GM12878 (cell line): ENCODE data around the gene COL8A2. TPM values are rescaled to one million over a fixed set of nuclear protein-coding genes. Genes with fewer than 3 reads are reported as not detected.

Experiments used
- ATAC-seq: fragments of 200-7000 bp; cut with Tn5 transposase; 3 replicates; pipeline ENCODE4 v1.9.1; 2020; ENCODE audit warnings: mild to moderate bottlenecking, moderate library complexity
- BruUV-seq: library from RNA; stranded (reverse); fragments of 400-500 nt; replicated peaks from 2 replicates; lab custom pipeline; 2021; lab: Mats Ljungman, UMichigan
- CTCF ChIA-PET: fragments of 300-600 bp; sonication (Branson Sonifier 250); formaldehyde crosslinking; extraction: SDS; loops from one replicate; lab custom pipeline; 2021; ENCODE audit warnings: inconsistent platforms; lab: Yijun Ruan, JAX
- POLR2A ChIA-PET: fragments of 350-600 bp; formaldehyde crosslinking; extraction: SDS; loops from one replicate; lab custom pipeline; 2021; ENCODE audit warnings: inconsistent platforms; lab: Charles Lee
- RAD21 ChIA-PET: fragments of 300-600 bp; sonication (Branson Sonifier 250); formaldehyde crosslinking; loops from one replicate; lab custom pipeline; 2023; ENCODE audit warnings: antibody characterized with exemption; ENCODE audit not compliant: unreplicated experiment; lab: Charles Lee
- SMC1A ChIA-PET: fragments of 300-600 bp; sonication (Branson Sonifier 250); formaldehyde crosslinking; loops from one replicate; lab custom pipeline; 2023; ENCODE audit not compliant: unreplicated experiment, uncharacterized antibody; lab: Charles Lee
- DNase-seq: peaks from one replicate; pipeline ENCODE4 v3.0.0-alpha.2; 2011; ENCODE audit warnings: low read depth, low spot score
- FAIRE-seq: peaks from 3 replicates; lab custom pipeline; 2011; peaks lifted over from hg19 to GRCh38; lab: Jason Lieb, UNC
- H2AFZ ChIP-seq: 2 replicates; pipeline ENCODE4 v1.6.0; 2011; ENCODE audit warnings: low read depth, low read length, control low read depth; ENCODE audit not compliant: control insufficient read depth
- H3K27ac ChIP-seq: 2 replicates; pipeline ENCODE4 v1.5.1; 2011; ENCODE audit warnings: control low read depth; ENCODE audit not compliant: control insufficient read depth, insufficient read depth
- H3K27me3 ChIP-seq, 2 experiments: replicated peaks in 1 of 2; 2 replicates each; pipeline versions ENCODE4 v1.6.0 to v1.6.1; 2011; ENCODE audit warnings: low read length in 1 of 2; ENCODE audit not compliant: control insufficient read depth in 2 of 2, insufficient read depth in 2 of 2
- H3K36me3 ChIP-seq, 2 experiments: 2 replicates each; pipeline ENCODE4 v1.5.1; 2011; ENCODE audit warnings: low read length in 1 of 2; ENCODE audit not compliant: control insufficient read depth in 2 of 2, insufficient read depth in 2 of 2
- H3K4me1 ChIP-seq: 2 replicates; pipeline ENCODE4 v1.6.1; 2011; ENCODE audit warnings: mild to moderate bottlenecking, low read length, moderate library complexity, mixed read lengths; ENCODE audit not compliant: control insufficient read depth, insufficient read depth
- H3K4me2 ChIP-seq: 2 replicates; pipeline ENCODE4 v1.6.0; 2011; ENCODE audit warnings: control low read depth; ENCODE audit not compliant: control insufficient read depth, insufficient read depth
- H3K4me3 ChIP-seq: fragments of 200-600 bp; sonication (generic); 2 replicates; pipeline ENCODE4 v1.5.1; 2016
- H3K79me2 ChIP-seq: 2 replicates; pipeline ENCODE4 v1.6.0; 2011; ENCODE audit warnings: low read length; ENCODE audit not compliant: control insufficient read depth, insufficient read depth
- H3K9ac ChIP-seq: 2 replicates; pipeline ENCODE4 v1.8.0; 2011; ENCODE audit warnings: low read length, control low read depth, mixed read lengths; ENCODE audit not compliant: control insufficient read depth, insufficient read depth
- H3K9me3 ChIP-seq: replicated peaks from 3 replicates; pipeline ENCODE4 v1.5.1; 2011; ENCODE audit warnings: mild to moderate bottlenecking, low read length; ENCODE audit not compliant: control insufficient read depth, insufficient read depth
- H4K20me1 ChIP-seq: 2 replicates; pipeline ENCODE4 v1.6.0; 2011; ENCODE audit not compliant: control insufficient read depth, insufficient read depth
- BACH1 ChIP-seq: fragments of 450-650 bp; IDR thresholded peaks from 2 replicates; pipeline ENCODE4 v1.6.1; 2017; ENCODE audit warnings: mild to moderate bottlenecking, borderline replicate concordance
- CHD2 ChIP-seq: IDR thresholded peaks from 2 replicates; pipeline ENCODE4 v1.6.1; 2011; ENCODE audit warnings: low read depth, low read length, improper control_type of control experiment, borderline replicate concordance
- EED ChIP-seq: sonication (generic); IDR thresholded peaks from 2 replicates; pipeline ENCODE4 v1.6.1; 2016; ENCODE audit warnings: antibody characterized with exemption, low read depth
- FOXK2 ChIP-seq: fragments of 450-650 bp; IDR thresholded peaks from 2 replicates; pipeline ENCODE4 v1.6.1; 2017; ENCODE audit warnings: mild to moderate bottlenecking, moderate library complexity
- IKZF1 ChIP-seq: fragments of 450-650 bp; conservative IDR thresholded peaks from 2 replicates; pipeline ENCODE4 v1.6.1; 2017; ENCODE audit warnings: antibody characterized with exemption, mild to moderate bottlenecking
- MYB ChIP-seq: fragments of 150-350 bp; IDR thresholded peaks from 2 replicates; pipeline ENCODE4 v1.6.1; 2014; ENCODE audit warnings: mild to moderate bottlenecking, low read depth, low read length, borderline replicate concordance
- MYC ChIP-seq: IDR thresholded peaks from 2 replicates; pipeline ENCODE4 v1.6.1; 2011; ENCODE audit warnings: mild to moderate bottlenecking, low read length, moderate library complexity, inconsistent platforms; ENCODE audit not compliant: insufficient read depth, insufficient replicate concordance, insufficient read length, severe bottlenecking
- NR2F1 ChIP-seq: fragments of 450-650 bp; conservative IDR thresholded peaks from 2 replicates; pipeline ENCODE4 v1.6.1; 2017; ENCODE audit warnings: mild to moderate bottlenecking
- POLR2AphosphoS5 ChIP-seq: IDR thresholded peaks from 2 replicates; pipeline ENCODE4 v1.6.1; 2011; ENCODE audit warnings: mild to moderate bottlenecking, low read length, inconsistent platforms
- RB1 ChIP-seq: fragments of 450-650 bp; formaldehyde crosslinking; IDR thresholded peaks from 2 replicates; pipeline ENCODE4 v1.6.1; 2017; ENCODE audit warnings: mild to moderate bottlenecking, borderline replicate concordance
- RELA ChIP-seq: fragments of 450-650 bp; IDR thresholded peaks from 2 replicates; pipeline ENCODE4 v1.8.0; 2014; ENCODE audit warnings: borderline replicate concordance; ENCODE audit not compliant: partially characterized antibody
- RFX5 ChIP-seq: IDR thresholded peaks from 2 replicates; pipeline ENCODE4 v1.6.1; 2011; ENCODE audit warnings: low read depth, low read length, improper control_type of control experiment
- SMAD1 ChIP-seq: fragments of 450-650 bp; IDR thresholded peaks from 2 replicates; pipeline ENCODE4 v1.6.1; 2018; ENCODE audit warnings: mild to moderate bottlenecking, low read depth; ENCODE audit not compliant: partially characterized antibody
- SPI1 ChIP-seq: IDR thresholded peaks from 2 replicates; pipeline ENCODE4 v1.6.1; 2011; ENCODE audit warnings: low read depth, mild to moderate bottlenecking, low read length, moderate library complexity, borderline replicate concordance; ENCODE audit not compliant: insufficient read depth
- SREBF1 ChIP-seq: IDR thresholded peaks from 2 replicates; pipeline ENCODE4 v1.6.1; 2012; ENCODE audit warnings: mild to moderate bottlenecking, low read length
- SRF ChIP-seq, 2 experiments: IDR thresholded peaks; 2 replicates each; pipeline ENCODE4 v1.6.1; 2011; ENCODE audit warnings: low read depth in 2 of 2, low read length in 2 of 2, mild to moderate bottlenecking in 1 of 2, moderate library complexity in 1 of 2
- STAT1 ChIP-seq: fragments of 450-650 bp; conservative IDR thresholded peaks from 2 replicates; pipeline ENCODE4 v1.6.1; 2014; ENCODE audit warnings: antibody characterized with exemption, mild to moderate bottlenecking
- TCF12 ChIP-seq: IDR thresholded peaks from 2 replicates; pipeline ENCODE4 v1.6.1; 2011; ENCODE audit warnings: low read depth, mild to moderate bottlenecking, low read length
- WGBS: methylation state at CpG from one replicate; pipeline ENCODE4 v1.1.6; 2016; ENCODE audit warnings: low lambda C conversion rate; ENCODE audit not compliant: insufficient replicate concordance, insufficient coverage; ENCODE audit errors: missing lambda C conversion rate; 5-methylcytosine and 5-hydroxymethylcytosine counted together
- in situ Hi-C: fragments of 300-500 bp; cut with MboI; formaldehyde crosslinking; loops from 9 replicates; pipeline ENCODE4 v1.14.3; 2018; ENCODE audit warnings: mixed read lengths
- intact Hi-C: fragments of 100-400 bp; cut with micrococcal nuclease; formaldehyde crosslinking; loops from one replicate; pipeline ENCODE4 v1.14.2; 2022; ENCODE audit not compliant: unreplicated experiment
- polyA plus RNA-seq, 11 experiments: library from polyadenylated mRNA; depleted of rRNA in 4 of 11; unstranded in 6 of 11; stranded (reverse) in 5 of 11; fragments of >200 nt; fragmentation: Nextera tagmentation in 4 of 11; fragmentation: Illumina TruSeq in 1 of 11; extraction: Ambion mirVana in 4 of 11; extraction: Trizol in 1 of 11; gene quantifications; 1 replicate in 1 of 11; 2 replicates in 10 of 11; pipeline versions ENCODE4 v1.2.1 to v1.2.3, GENCODE V29; 2011 to 2016; ENCODE audit warnings: inconsistent platforms in 2 of 11, missing spikeins in 2 of 11, low read depth in 1 of 11
- total RNA-seq, 4 experiments: library from RNA; depleted of rRNA in 3 of 4; stranded (reverse); fragments of >200 nt in 3 of 4; fragmentation: Illumina TruSeq in 1 of 4; extraction: Trizol in 1 of 4; gene quantifications; 2 replicates each; pipeline versions ENCODE4 v1.2.1 to v1.2.3, GENCODE V29; 2013 to 2021

Gene COL8A2
- total and polyA plus RNA-seq, 10 of the 15 experiments (the other 5 are each of a cell fraction or from before 2014, with no cell fraction given), result 0.01 TPM; not detected in 9

- in situ Hi-C loops, result loop anchor here (5.0 kb wide), 1 partner anchor 134 kb away; no protein-coding TSS in a partner anchor
- intact Hi-C loops, result loop anchor here (10.0 kb wide), 1 partner anchor 231 kb away; the partner anchor contains the start of gene STK40
- 100% methylated on average over 6 of the region's 6 CpGs for WGBS
Observed at GRCh38 chr1:36153476-36153875, 28.5 kb upstream of the COL8A2 start.

DNA sequence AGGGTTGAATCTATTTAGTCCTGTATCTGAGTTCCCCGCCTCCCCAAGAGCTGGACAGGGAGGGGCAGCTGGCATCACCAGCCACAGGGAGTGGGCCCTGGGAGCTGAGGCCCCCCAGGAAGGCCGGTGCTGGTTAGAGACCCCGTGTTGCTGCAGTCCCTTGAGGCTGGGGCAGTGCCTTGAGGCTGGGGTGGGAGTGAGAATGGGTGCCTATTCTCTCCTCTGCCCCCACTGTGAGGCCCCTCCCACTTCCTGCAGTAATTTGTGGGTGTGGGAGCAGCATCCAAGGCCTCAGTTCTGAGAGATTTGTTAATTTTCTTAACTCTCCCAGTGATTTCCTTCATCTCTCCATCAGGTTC is 26.8 kb upstream of the COL8A2 start:
- in situ Hi-C loops (loop anchor here (5.0 kb wide), 1 partner anchor 135 kb away; no protein-coding TSS in a partner anchor), intact Hi-C loops (loop anchor here (10.0 kb wide), 1 partner anchor 233 kb away; the partner anchor contains the start of gene STK40)
- ChIA-PET SMC1A (interaction anchor here (0.8 to 5.9 kb wide), 7 partner anchors 11 to 155 kb away, joined by 3 to 135 read pairs (median 40); partner anchors contain the start of gene THRAP3), RAD21 (interaction anchor here (3.2 to 5.5 kb wide), 4 partner anchors 10 to 134 kb away, joined by 54 to 147 read pairs (median 104); partner anchors contain the start of gene THRAP3), CTCF (interaction anchor here (0.8 to 10.2 kb wide), 6 partner anchors 10 to 267 kb away, joined by 3 to 262 read pairs (median 54); no protein-coding TSS in a partner anchor), POLR2A (interaction anchor here (0.6 to 4.0 kb wide), 6 partner anchors 10 to 234 kb away, joined by 3 to 86 read pairs (median 14); partner anchors contain the start of genes STK40 and THRAP3)
- Histone ChIP-seq H4K20me1 (no peaks in the 10 kb centered on the region), H2AFZ (peak overlapping the region; percentile 56), H3K4me2 (peak overlapping the region; percentile 65), H3K27me3 (no peaks in the 10 kb centered on the region), H3K9me3 (no peaks in the 10 kb centered on the region), H3K27ac (peak overlapping the region; percentile 77), H3K36me3 (no peaks in the 10 kb centered on the region), H3K9ac (0 out of 2 replicates have a peak overlapping the region, but pooled peaks have one; percentile 18), H3K4me1 (peaks cover 31% of the 10 kb centered on the region), H3K79me2 (peaks cover 35% of the 10 kb centered on the region), H3K4me3 (peak overlapping the region; percentile 35; the same call in 1 of the 2 replicates)
- DNase-seq (no peak), ATAC-seq (no peak), FAIRE-seq (no peak)
- 38% methylated on average over 3 of the region's 3 CpGs for WGBS
- BruUV-seq, result no TSS peak
- TF ChIP-seq RELA (no peak), SPI1 (no peak), EED (peak; percentile 42; the same call in 1 of the 2 replicates), RFX5 (no peak), BACH1 (no peak), STAT1 (no peak), SRF (IDR thresholded peaks at IDR 0.05; ENCODE audit: low read depth in 2 of 2, low read length in 2 of 2) (no peak), NR2F1 (no peak), IKZF1 (peak; percentile 34; the same call in 1 of the 2 replicates), SMAD1 (no peak), FOXK2 (no peak), TCF12 (no peak), CHD2 (0 out of 2 replicates have a peak, but pooled peaks have one; percentile 24), RB1 (no peak), MYC (no peak), POLR2AphosphoS5 (0 out of 2 replicates have a peak, but pooled peaks have one; percentile 30)

More at GRCh38 chr1:36153476-36153875, 28.5 kb upstream of the COL8A2 start:
- Histone ChIP-seq H3K9ac (no peak overlapping the region), H3K4me1 (peaks cover 40% of the 10 kb centered on the region), H4K20me1 (no peaks in the 10 kb centered on the region; the same call in 1 of the 2 replicates), H3K4me2 (no peak overlapping the region)
- no TSS peak for BruUV-seq
- ChIA-PET POLR2A (interaction anchor here (0.6 to 1.0 kb wide), 4 partner anchors 10 to 71 kb away, joined by 3 to 12 read pairs (median 4); partner anchors contain the start of gene THRAP3), CTCF (interaction anchor here (5.7 to 10.2 kb wide), 2 partner anchors 36 to 133 kb away, joined by 89 to 262 read pairs; no protein-coding TSS in a partner anchor)
- FAIRE-seq, result no peak
- no peak for TF ChIP-seq SREBF1
- TF ChIP-seq MYB, result no peak
- TF ChIP-seq, all 136 proteins: peak for 0
- Histone ChIP-seq H2AFZ (no peak overlapping the region), H3K27me3 (no peaks in the 10 kb centered on the region), H3K79me2 (peaks cover 43% of the 10 kb centered on the region), H3K9me3 (no peaks in the 10 kb centered on the region), H3K4me3 (no peak overlapping the region), H3K27ac (no peak overlapping the region), H3K36me3 (0 out of 4 replicates have a peak, but pooled peaks cover 0 to 3% of the 10 kb centered on the region in 2 experiments)
- ATAC-seq (no peak), DNase-seq (no peak)
- SMC1A ChIA-PET, result interaction anchor here (1.9 to 5.9 kb wide), 3 partner anchors 9 to 132 kb away, joined by 5 to 135 read pairs (median 9); partner anchors contain the start of gene THRAP3
- RAD21 ChIA-PET, result interaction anchor here (1.2 to 5.5 kb wide), 2 partner anchors 8 to 71 kb away, joined by 3 to 146 read pairs; partner anchors contain the start of gene THRAP3
